ENCODE measurements around the gene BTN2A1.
"Not testable (repeated sequence)": the region's sequence is repeated elsewhere in the genome, so short reads cannot be mapped to it uniquely, and the experiment has no call there.

The BTN2A1 gene

GRCh38 chr6:26491604-26492003 is 33.8 kb downstream of the BTN2A1 start:
- DNase-seq (ENCODE audit: low read depth in 4 of 4, low spot score in 1 of 4): no peak

GRCh38 chr6:26493258-26493657 is 35.5 kb downstream of the BTN2A1 start:
- DNase-seq (ENCODE audit: low read depth in 4 of 4, low spot score in 1 of 4): no peak

- DNase-seq (ENCODE audit: low read depth in 4 of 4, low spot score in 1 of 4): no peak
Observed at GRCh38 chr6:26494117-26494516, 36.4 kb downstream of the BTN2A1 start.

GRCh38 chr6:26495281-26495680 is 37.5 kb downstream of the BTN2A1 start:
- no peak for DNase-seq (ENCODE audit: low read depth in 4 of 4, low spot score in 1 of 4)

GRCh38 chr6:26497610-26498009 is 39.9 kb downstream of the BTN2A1 start:
- DNase-seq (ENCODE audit: low read depth in 4 of 4, low spot score in 1 of 4): no peak

GRCh38 chr6:26500102-26500501 is 42.3 kb downstream of the BTN2A1 start, which contains the start of gene BTN1A1:
Gene BTN1A1, plus strand, starts transcription at chr6:26500303. Its CDS starts 984 bp downstream, at chr6:26501287.
- no peak for DNase-seq (ENCODE audit: low read depth in 4 of 4, low spot score in 1 of 4)

- DNase-seq (ENCODE audit: low read depth in 4 of 4, low spot score in 1 of 4): peak in 2 of 4 experiments; percentile 6 to 11
Observed at GRCh38 chr6:26501482-26501986, 43.8 kb downstream of the BTN2A1 start.

GRCh38 chr6:26502165-26502564 is 44.4 kb downstream of the BTN2A1 start:
- DNase-seq (ENCODE audit: low read depth in 4 of 4, low spot score in 1 of 4): no peak

- DNase-seq (ENCODE audit: low read depth in 4 of 4, low spot score in 1 of 4): no peak
Observed at GRCh38 chr6:26502626-26503025, 44.9 kb downstream of the BTN2A1 start.

GRCh38 chr6:26507658-26508057 is 49.9 kb downstream of the BTN2A1 start:
- DNase-seq (ENCODE audit: low read depth in 4 of 4, low spot score in 1 of 4): no peak

GRCh38 chr6:26511033-26511432 is 53.3 kb downstream of the BTN2A1 start:
- DNase-seq (ENCODE audit: low read depth in 4 of 4, low spot score in 1 of 4): not testable (repeated sequence)

- no peak for DNase-seq (ENCODE audit: low read depth in 4 of 4, low spot score in 1 of 4)
Observed at GRCh38 chr6:26514984-26515383, 57.2 kb downstream of the BTN2A1 start.

- DNase-seq (ENCODE audit: low read depth in 4 of 4, low spot score in 1 of 4): no peak
Observed at GRCh38 chr6:26516481-26517427, 59.0 kb downstream of the BTN2A1 start.

All from stimulated activated CD4-positive, alpha-beta T cell treated with anti-CD3 and anti-CD28 coated beads, Interleukin-1b, Interleukin-23, amount 100 ng/mL, for 24 hours (primary cell).